ENCODE data around the gene AP3B1. TPM values are rescaled to one million over a fixed set of nuclear protein-coding genes. Genes with fewer than 3 reads are reported as not detected.

The AP3B1 gene
- total and polyA plus RNA-seq, 3 experiments from 2014 or later = 27.1 to 41.1 (median 40.3) TPM

DNA sequence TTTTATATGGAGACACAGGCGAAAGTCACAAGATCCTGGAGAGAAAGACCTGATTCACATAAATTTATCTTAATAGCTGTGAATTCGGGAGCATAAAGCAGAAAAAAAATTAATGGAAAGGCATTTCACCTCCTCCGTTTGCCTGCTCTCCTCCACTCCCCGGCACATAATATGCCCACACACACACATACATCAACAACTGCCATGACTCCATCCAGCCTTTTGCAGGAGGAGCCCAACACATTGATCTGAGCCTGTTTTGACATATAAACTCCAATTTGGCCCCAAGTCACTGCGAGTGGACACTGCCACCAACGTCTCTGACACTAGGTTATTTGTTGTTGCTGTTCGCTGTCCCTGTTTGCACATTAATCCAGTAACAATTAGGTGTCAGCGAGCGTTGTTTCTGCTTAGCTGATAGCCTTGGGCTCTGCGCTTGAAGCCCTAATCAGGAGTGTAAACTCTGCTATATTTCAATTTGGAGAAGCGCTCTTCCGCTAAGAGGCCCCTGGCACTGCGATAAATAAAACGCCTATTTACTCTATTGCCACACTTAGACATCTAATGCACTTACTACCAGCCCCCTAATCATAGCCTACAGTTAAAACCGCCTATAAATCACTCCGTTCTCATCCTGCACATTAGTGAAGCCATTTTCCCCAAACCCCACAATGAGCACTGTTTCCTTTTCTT, 322.6 kb downstream of the AP3B1 start:
- Mint-ChIP-seq H3K9me3 (no peaks in the 10 kb centered on the region), H3K36me3 (peaks cover 0 to 2% (median 0%) of the 10 kb centered on the region in 3 donors), H3K4me1 (peaks cover 9 to 16% (median 13%) of the 10 kb centered on the region in 3 donors), H3K4me3 (peak overlapping the region; percentile 14 to 73 (median 51)), H3K27me3 (peaks cover 43 to 78% of the 10 kb centered on the region in 2 donors), H3K27ac (peak overlapping the region in 2 of 8 donors; percentile 41 to 60)
- H3K36me3 ChIP-seq (ENCODE audit: insufficient read depth, low read length) = no peaks in the 10 kb centered on the region
- CTCF ChIA-PET = no interaction called here
- no peaks in the 10 kb centered on the region for H3K9me3 ChIP-seq (ENCODE audit: low read length)
- POLR2A ChIA-PET = no interaction called here
- DNase-seq = no peak
- peaks cover 14% of the 10 kb centered on the region for H3K4me1 ChIP-seq (ENCODE audit: insufficient read depth, low read length)
- H3K27ac ChIP-seq (ENCODE audit: low read depth, low read length) = no peak overlapping the region
- H3K27me3 ChIP-seq (ENCODE audit: insufficient read depth, low read length, poor library complexity, severe bottlenecking) = peaks cover 21% of the 10 kb centered on the region
- H3K4me3 ChIP-seq (ENCODE audit: low read length) = no peak overlapping the region

DNA sequence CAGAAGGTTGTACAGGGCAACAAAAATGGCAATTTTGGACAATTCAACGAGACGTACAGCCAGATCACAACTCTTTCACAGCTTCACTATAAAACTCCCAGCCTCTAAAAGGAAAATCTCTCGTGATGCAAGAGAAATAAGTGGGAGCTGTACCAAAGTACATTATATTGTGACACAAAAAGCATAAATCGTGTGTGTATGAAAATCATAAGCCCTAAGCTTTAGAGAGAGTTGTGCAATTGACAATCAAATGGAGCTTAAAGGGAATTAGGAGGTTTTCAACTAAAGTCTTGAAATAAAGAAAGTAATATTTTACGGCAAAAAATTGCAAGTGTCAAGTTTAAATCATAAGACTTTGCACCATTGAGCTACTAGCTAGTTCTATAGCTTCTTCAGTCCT, 323.6 kb downstream of the AP3B1 start:
- Mint-ChIP-seq H3K4me3 (no peak overlapping the region), H3K27ac (no peak overlapping the region), H3K4me1 (peaks cover 9 to 16% (median 13%) of the 10 kb centered on the region in 3 donors), H3K36me3 (peaks cover 0 to 4% (median 2%) of the 10 kb centered on the region in 3 donors), H3K27me3 (peaks cover 41 to 80% of the 10 kb centered on the region in 2 donors), H3K9me3 (no peaks in the 10 kb centered on the region)
- Histone ChIP-seq H3K4me1 (ENCODE audit: insufficient read depth, low read length) (peaks cover 14% of the 10 kb centered on the region), H3K9me3 (ENCODE audit: low read length) (no peaks in the 10 kb centered on the region), H3K27me3 (ENCODE audit: insufficient read depth, low read length, poor library complexity, severe bottlenecking) (peaks cover 21% of the 10 kb centered on the region), H3K27ac (ENCODE audit: low read depth, low read length) (no peak overlapping the region), H3K36me3 (ENCODE audit: insufficient read depth, low read length) (no peaks in the 10 kb centered on the region), H3K4me3 (ENCODE audit: low read length) (no peak overlapping the region)
- ChIA-PET POLR2A (no interaction called here), CTCF (no interaction called here)
- no peak for DNase-seq

GRCh38 chr5:77963795-77964194, 330.7 kb downstream of the AP3B1 start:
- Mint-ChIP-seq H3K36me3 (peaks cover 0 to 4% (median 0%) of the 10 kb centered on the region in 3 donors), H3K9me3 (no peaks in the 10 kb centered on the region), H3K4me3 (no peak overlapping the region), H3K27ac (no peak overlapping the region), H3K4me1 (peaks cover 10 to 12% (median 11%) of the 10 kb centered on the region in 3 donors), H3K27me3 (peaks cover 17 to 52% of the 10 kb centered on the region in 2 donors)
- H3K36me3 ChIP-seq (ENCODE audit: insufficient read depth, low read length) = no peaks in the 10 kb centered on the region
- ChIA-PET POLR2A (no interaction called here), CTCF (no interaction called here)
- DNase-seq = no peak
- H3K27me3 ChIP-seq (ENCODE audit: insufficient read depth, low read length, poor library complexity, severe bottlenecking) = no peaks in the 10 kb centered on the region
- H3K4me3 ChIP-seq (ENCODE audit: low read length) = no peak overlapping the region
- H3K9me3 ChIP-seq (ENCODE audit: low read length) = no peaks in the 10 kb centered on the region
- H3K4me1 ChIP-seq (ENCODE audit: insufficient read depth, low read length) = no peaks in the 10 kb centered on the region
- no peak overlapping the region for H3K27ac ChIP-seq (ENCODE audit: low read depth, low read length)

- Histone ChIP-seq H3K4me3 (ENCODE audit: low read length) (no peak overlapping the region), H3K27me3 (ENCODE audit: insufficient read depth, low read length, poor library complexity, severe bottlenecking) (no peaks in the 10 kb centered on the region), H3K36me3 (ENCODE audit: insufficient read depth, low read length) (no peaks in the 10 kb centered on the region), H3K27ac (ENCODE audit: low read depth, low read length) (no peak overlapping the region), H3K9me3 (ENCODE audit: low read length) (no peaks in the 10 kb centered on the region), H3K4me1 (ENCODE audit: insufficient read depth, low read length) (no peaks in the 10 kb centered on the region)
- no peak for DNase-seq
- no peak overlapping the region for H3K27ac Mint-ChIP-seq
- no peak overlapping the region for H3K4me3 Mint-ChIP-seq
- no peaks in the 10 kb centered on the region for H3K9me3 Mint-ChIP-seq
- no peaks in the 10 kb centered on the region for H3K36me3 Mint-ChIP-seq
- H3K27me3 Mint-ChIP-seq = peaks cover 23 to 50% of the 10 kb centered on the region in 2 donors
- ChIA-PET POLR2A (interaction anchor here (0.5 kb wide), 1 partner anchor 21 kb away, joined by 3 read pairs; no protein-coding TSS in a partner anchor), CTCF (no interaction called here)
- H3K4me1 Mint-ChIP-seq = peaks cover 10 to 16% (median 11%) of the 10 kb centered on the region in 3 donors
Observed at GRCh38 chr5:77960863-77961396, 333.6 kb downstream of the AP3B1 start.

GRCh38 chr5:77960305-77960704, 334.2 kb downstream of the AP3B1 start:
- Histone ChIP-seq H3K4me1 (ENCODE audit: insufficient read depth, low read length) (no peaks in the 10 kb centered on the region), H3K27me3 (ENCODE audit: insufficient read depth, low read length, poor library complexity, severe bottlenecking) (no peaks in the 10 kb centered on the region), H3K36me3 (ENCODE audit: insufficient read depth, low read length) (no peaks in the 10 kb centered on the region), H3K9me3 (ENCODE audit: low read length) (no peaks in the 10 kb centered on the region), H3K4me3 (ENCODE audit: low read length) (no peak overlapping the region), H3K27ac (ENCODE audit: low read depth, low read length) (no peak overlapping the region)
- no peaks in the 10 kb centered on the region for H3K9me3 Mint-ChIP-seq
- H3K27ac Mint-ChIP-seq = no peak overlapping the region
- peaks cover 19 to 48% of the 10 kb centered on the region in 2 donors for H3K27me3 Mint-ChIP-seq
- H3K36me3 Mint-ChIP-seq = no peaks in the 10 kb centered on the region
- POLR2A ChIA-PET = no interaction called here
- H3K4me1 Mint-ChIP-seq = peaks cover 10 to 16% (median 11%) of the 10 kb centered on the region in 3 donors
- DNase-seq = no peak
- no peak overlapping the region for H3K4me3 Mint-ChIP-seq
- CTCF ChIA-PET = no interaction called here

- H3K9me3 Mint-ChIP-seq = no peaks in the 10 kb centered on the region
- H3K4me3 Mint-ChIP-seq = no peak overlapping the region
- DNase-seq = no peak
- POLR2A ChIA-PET = no interaction called here
- Histone ChIP-seq H3K36me3 (ENCODE audit: insufficient read depth, low read length) (no peaks in the 10 kb centered on the region), H3K9me3 (ENCODE audit: low read length) (no peaks in the 10 kb centered on the region), H3K4me1 (ENCODE audit: insufficient read depth, low read length) (no peaks in the 10 kb centered on the region), H3K27ac (ENCODE audit: low read depth, low read length) (no peak overlapping the region), H3K27me3 (ENCODE audit: insufficient read depth, low read length, poor library complexity, severe bottlenecking) (no peaks in the 10 kb centered on the region), H3K4me3 (ENCODE audit: low read length) (no peak overlapping the region)
- CTCF ChIA-PET = no interaction called here
- peaks cover 15 to 41% of the 10 kb centered on the region in 2 donors for H3K27me3 Mint-ChIP-seq
- H3K27ac Mint-ChIP-seq = no peak overlapping the region
- no peaks in the 10 kb centered on the region for H3K36me3 Mint-ChIP-seq
- peaks cover 10 to 16% (median 11%) of the 10 kb centered on the region in 3 donors for H3K4me1 Mint-ChIP-seq
Observed at GRCh38 chr5:77958642-77959330, 335.7 kb downstream of the AP3B1 start.

DNA sequence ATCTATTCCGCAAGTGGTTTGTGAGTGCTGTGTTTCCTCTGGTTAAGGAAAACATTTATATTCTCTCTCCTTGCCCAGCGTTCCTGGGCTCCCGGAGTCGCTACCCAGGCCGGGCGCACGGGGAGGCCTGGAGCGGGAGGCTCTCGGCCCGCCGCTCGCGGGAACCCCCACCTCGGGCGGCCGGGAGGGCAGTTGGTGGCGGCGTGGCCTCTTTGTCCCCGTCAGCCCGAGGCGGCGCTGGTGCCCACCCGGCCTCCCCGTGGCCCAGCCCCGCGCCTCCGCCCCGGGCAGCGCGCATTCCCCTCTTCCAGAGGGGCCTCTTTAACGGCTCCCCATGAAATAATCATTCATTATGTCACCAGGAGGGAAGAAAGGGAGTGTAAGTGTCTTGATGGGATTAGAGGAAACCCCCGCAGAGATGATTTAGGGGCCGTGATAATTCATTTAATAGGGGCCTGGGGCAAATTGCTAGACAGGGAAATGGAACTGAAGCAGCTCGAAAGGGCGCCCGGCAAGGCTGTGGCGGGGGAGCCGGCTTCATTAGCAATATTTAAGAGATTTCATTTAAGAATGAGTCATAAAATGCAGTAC, 336.5 kb downstream of the AP3B1 start:
- Histone ChIP-seq H3K9me3 (ENCODE audit: low read length) (no peaks in the 10 kb centered on the region), H3K36me3 (ENCODE audit: insufficient read depth, low read length) (no peaks in the 10 kb centered on the region), H3K4me1 (ENCODE audit: insufficient read depth, low read length) (no peaks in the 10 kb centered on the region), H3K27ac (ENCODE audit: low read depth, low read length) (no peak overlapping the region), H3K4me3 (ENCODE audit: low read length) (no peak overlapping the region), H3K27me3 (ENCODE audit: insufficient read depth, low read length, poor library complexity, severe bottlenecking) (no peaks in the 10 kb centered on the region)
- ChIA-PET POLR2A (no interaction called here), CTCF (no interaction called here)
- no peaks in the 10 kb centered on the region for H3K9me3 Mint-ChIP-seq
- DNase-seq = no peak
- peaks cover 10 to 16% (median 11%) of the 10 kb centered on the region in 3 donors for H3K4me1 Mint-ChIP-seq
- H3K27me3 Mint-ChIP-seq = peaks cover 15 to 42% of the 10 kb centered on the region in 2 donors
- no peaks in the 10 kb centered on the region for H3K36me3 Mint-ChIP-seq
- no peak overlapping the region for H3K27ac Mint-ChIP-seq
- H3K4me3 Mint-ChIP-seq = no peak overlapping the region

- H3K4me3 ChIP-seq (ENCODE audit: low read length) = no peak overlapping the region
- H3K36me3 ChIP-seq (ENCODE audit: insufficient read depth, low read length) = no peaks in the 10 kb centered on the region
- H3K9me3 ChIP-seq (ENCODE audit: low read length) = no peaks in the 10 kb centered on the region
- no peak overlapping the region for H3K27ac Mint-ChIP-seq
- H3K4me1 ChIP-seq (ENCODE audit: insufficient read depth, low read length) = no peaks in the 10 kb centered on the region
- no peaks in the 10 kb centered on the region for H3K27me3 ChIP-seq (ENCODE audit: insufficient read depth, low read length, poor library complexity, severe bottlenecking)
- H3K36me3 Mint-ChIP-seq = no peaks in the 10 kb centered on the region
- POLR2A ChIA-PET = no interaction called here
- H3K4me3 Mint-ChIP-seq = no peak overlapping the region
- DNase-seq = no peak
- no peaks in the 10 kb centered on the region for H3K9me3 Mint-ChIP-seq
- peaks cover 15 to 37% of the 10 kb centered on the region in 2 donors for H3K27me3 Mint-ChIP-seq
- H3K27ac ChIP-seq (ENCODE audit: low read depth, low read length) = no peak overlapping the region
- CTCF ChIA-PET = no interaction called here
- peaks cover 10 to 16% (median 11%) of the 10 kb centered on the region in 3 donors for H3K4me1 Mint-ChIP-seq
Observed at GRCh38 chr5:77957516-77957915, 337.0 kb downstream of the AP3B1 start.

All from CD8-positive, alpha-beta memory T cell (primary cell).